Measurements from ENCODE around the gene AK4.

The AK4 gene

DNA sequence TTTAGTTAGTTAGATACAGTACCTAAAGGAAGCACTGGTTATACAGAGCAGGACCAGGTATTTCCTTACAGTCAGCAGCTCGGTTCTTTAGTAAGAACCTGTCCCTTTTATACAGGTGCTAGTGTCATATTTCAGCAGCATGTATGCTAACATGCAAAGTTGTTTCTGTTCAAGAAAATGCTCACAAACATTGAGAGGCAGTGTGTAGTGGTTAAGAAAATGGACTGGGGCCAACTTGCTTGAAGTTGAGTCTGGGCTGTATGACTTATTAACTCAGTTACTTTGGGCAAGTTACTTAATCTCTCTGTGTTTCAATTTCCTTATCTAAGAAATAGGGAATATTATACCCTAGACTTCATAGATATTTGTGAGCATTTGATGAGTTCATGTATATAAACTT, 31.1 kb downstream of the AK4 start:
- no peaks in the 10 kb centered on the region for H3K79me2 ChIP-seq (ENCODE audit: insufficient read depth, low read length)
- no peaks in the 10 kb centered on the region for H3F3A ChIP-seq (ENCODE audit: insufficient read depth)
- H2AFZ ChIP-seq (ENCODE audit: low read depth, low read length, severe bottlenecking), result no peak overlapping the region
- TF ChIP-seq, protein P1, sequence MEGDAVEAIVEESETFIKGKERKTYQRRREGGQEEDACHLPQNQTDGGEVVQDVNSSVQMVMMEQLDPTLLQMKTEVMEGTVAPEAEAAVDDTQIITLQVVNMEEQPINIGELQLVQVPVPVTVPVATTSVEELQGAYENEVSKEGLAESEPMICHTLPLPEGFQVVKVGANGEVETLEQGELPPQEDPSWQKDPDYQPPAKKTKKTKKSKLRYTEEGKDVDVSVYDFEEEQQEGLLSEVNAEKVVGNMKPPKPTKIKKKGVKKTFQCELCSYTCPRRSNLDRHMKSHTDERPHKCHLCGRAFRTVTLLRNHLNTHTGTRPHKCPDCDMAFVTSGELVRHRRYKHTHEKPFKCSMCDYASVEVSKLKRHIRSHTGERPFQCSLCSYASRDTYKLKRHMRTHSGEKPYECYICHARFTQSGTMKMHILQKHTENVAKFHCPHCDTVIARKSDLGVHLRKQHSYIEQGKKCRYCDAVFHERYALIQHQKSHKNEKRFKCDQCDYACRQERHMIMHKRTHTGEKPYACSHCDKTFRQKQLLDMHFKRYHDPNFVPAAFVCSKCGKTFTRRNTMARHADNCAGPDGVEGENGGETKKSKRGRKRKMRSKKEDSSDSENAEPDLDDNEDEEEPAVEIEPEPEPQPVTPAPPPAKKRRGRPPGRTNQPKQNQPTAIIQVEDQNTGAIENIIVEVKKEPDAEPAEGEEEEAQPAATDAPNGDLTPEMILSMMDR (IDR thresholded peaks at IDR 0.05; ENCODE audit: insufficient read depth, low read length, poor library complexity, severe bottlenecking), result no peak
- TF ChIP-seq EZH2phosphoT487 (conservative IDR thresholded peaks at IDR 0.05; ENCODE audit: low read length), result no peak
- H3K27me3 ChIP-seq (ENCODE audit: low read length), result no peaks in the 10 kb centered on the region
- H3K9ac ChIP-seq (ENCODE audit: low read length), result no peak overlapping the region
- H4K20me1 ChIP-seq (ENCODE audit: low read depth, low read length), result no peaks in the 10 kb centered on the region
- H3K9me3 ChIP-seq (ENCODE audit: insufficient read depth, low read length), result no peaks in the 10 kb centered on the region
- no peaks in the 10 kb centered on the region for H3K36me3 ChIP-seq (ENCODE audit: low read length)
- no peak overlapping the region for H3K4me3 ChIP-seq (ENCODE audit: insufficient read depth, low read length, poor library complexity, severe bottlenecking)
- H3K4me2 ChIP-seq (ENCODE audit: low read depth, low read length, poor library complexity, severe bottlenecking), result no peak overlapping the region
- H3K9me2 ChIP-seq (replicated peaks; ENCODE audit: insufficient read depth, low read length), result no peaks in the 10 kb centered on the region
- no peak overlapping the region for H3K27ac ChIP-seq (ENCODE audit: low read depth, low read length)

DNA sequence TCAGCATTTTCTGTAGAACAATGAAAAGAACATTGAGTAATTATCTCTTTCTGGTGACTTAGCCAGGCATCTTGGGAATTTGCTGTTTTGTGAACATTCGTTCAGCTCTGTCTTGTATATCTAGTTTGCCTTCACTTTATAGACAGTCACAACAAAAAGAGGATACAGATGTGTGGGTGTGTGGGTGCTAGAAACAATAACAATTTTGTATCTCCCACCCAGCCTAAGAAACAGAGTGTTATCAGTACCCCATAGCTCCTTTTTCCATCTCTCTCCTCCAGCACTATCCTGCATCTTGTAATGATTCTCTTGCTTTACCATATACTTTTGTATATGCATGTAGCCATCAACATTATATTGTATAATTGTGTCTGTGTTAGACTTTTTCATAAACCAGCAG, 33.0 kb downstream of the AK4 start:
- Histone ChIP-seq H3K27ac (ENCODE audit: low read depth, low read length) (no peak overlapping the region), H3F3A (ENCODE audit: insufficient read depth) (no peaks in the 10 kb centered on the region), H3K36me3 (ENCODE audit: low read length) (no peaks in the 10 kb centered on the region), H4K20me1 (ENCODE audit: low read depth, low read length) (no peaks in the 10 kb centered on the region), H3K9me2 (replicated peaks; ENCODE audit: insufficient read depth, low read length) (no peaks in the 10 kb centered on the region), H3K79me2 (ENCODE audit: insufficient read depth, low read length) (no peaks in the 10 kb centered on the region), H3K4me3 (ENCODE audit: insufficient read depth, low read length, poor library complexity, severe bottlenecking) (no peak overlapping the region), H3K9me3 (ENCODE audit: insufficient read depth, low read length) (no peaks in the 10 kb centered on the region), H3K9ac (ENCODE audit: low read length) (no peak overlapping the region), H3K27me3 (ENCODE audit: low read length) (no peaks in the 10 kb centered on the region), H3K4me2 (ENCODE audit: low read depth, low read length, poor library complexity, severe bottlenecking) (no peak overlapping the region), H2AFZ (ENCODE audit: low read depth, low read length, severe bottlenecking) (no peak overlapping the region)
- no peak for TF ChIP-seq EZH2phosphoT487 (conservative IDR thresholded peaks at IDR 0.05; ENCODE audit: low read length)
- TF ChIP-seq, protein P1 (IDR thresholded peaks at IDR 0.05; ENCODE audit: insufficient read depth, low read length, poor library complexity, severe bottlenecking), result no peak

DNA sequence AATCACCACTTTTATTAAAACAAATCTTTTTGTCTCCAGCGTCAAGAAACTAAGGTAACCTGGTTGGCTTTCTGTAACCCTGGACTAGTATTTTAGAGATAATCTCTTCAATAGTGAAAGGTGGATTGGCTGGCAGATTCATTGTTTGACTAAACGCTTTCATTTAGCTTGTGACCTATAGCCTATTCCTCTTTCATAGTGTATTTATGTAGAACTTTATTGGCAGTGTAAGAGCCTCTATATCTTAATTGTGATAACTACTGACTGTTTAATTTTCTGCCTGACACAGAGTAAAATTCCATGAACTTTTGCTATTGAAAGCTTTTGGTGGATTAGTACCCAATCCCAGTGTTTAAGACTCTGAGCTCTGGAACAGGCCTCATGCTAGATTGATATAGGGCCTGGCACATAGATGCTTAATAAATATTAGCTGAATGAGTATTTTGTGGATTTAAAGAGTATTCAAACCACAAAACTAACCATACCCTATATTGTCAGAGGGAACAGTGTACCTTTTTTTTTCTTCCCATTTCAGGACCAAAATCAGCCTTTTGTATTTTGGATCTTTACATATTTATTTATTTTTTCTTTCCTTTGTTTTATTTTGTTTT, 34.8 kb downstream of the AK4 start:
- Histone ChIP-seq H3K27ac (ENCODE audit: low read depth, low read length) (no peak overlapping the region), H3K27me3 (ENCODE audit: low read length) (no peaks in the 10 kb centered on the region), H3K36me3 (ENCODE audit: low read length) (no peaks in the 10 kb centered on the region), H3K4me3 (ENCODE audit: insufficient read depth, low read length, poor library complexity, severe bottlenecking) (no peak overlapping the region), H3K4me2 (ENCODE audit: low read depth, low read length, poor library complexity, severe bottlenecking) (no peak overlapping the region), H4K20me1 (ENCODE audit: low read depth, low read length) (no peaks in the 10 kb centered on the region), H3K9me3 (ENCODE audit: insufficient read depth, low read length) (no peaks in the 10 kb centered on the region), H3K9ac (ENCODE audit: low read length) (no peak overlapping the region), H3K79me2 (ENCODE audit: insufficient read depth, low read length) (no peaks in the 10 kb centered on the region), H2AFZ (ENCODE audit: low read depth, low read length, severe bottlenecking) (no peak overlapping the region), H3F3A (ENCODE audit: insufficient read depth) (no peaks in the 10 kb centered on the region), H3K9me2 (replicated peaks; ENCODE audit: insufficient read depth, low read length) (no peaks in the 10 kb centered on the region)
- TF ChIP-seq, protein P1 (IDR thresholded peaks at IDR 0.05; ENCODE audit: insufficient read depth, low read length, poor library complexity, severe bottlenecking), result no peak
- TF ChIP-seq EZH2phosphoT487 (conservative IDR thresholded peaks at IDR 0.05; ENCODE audit: low read length), result no peak

Data from SU-DHL-6 (cell line).